HG02943 (cell line): ENCODE data around the gene LEMD3.
"Not testable (repeated sequence)": the region's sequence is repeated elsewhere in the genome, so short reads cannot be mapped to it uniquely, and the experiment has no call there.

Source experiments
- ATAC-seq: cut with Tn5 transposase; IDR thresholded peaks from one replicate; pipeline ENCODE4 v1.9.1; 2021; ENCODE audit warnings: mild to moderate bottlenecking, low read depth, moderate library complexity; ENCODE audit not compliant: unreplicated experiment

The LEMD3 gene

GRCh38 chr12:65276916-65277530 is 107.6 kb downstream of the LEMD3 start:
- ATAC-seq: no peak

DNA sequence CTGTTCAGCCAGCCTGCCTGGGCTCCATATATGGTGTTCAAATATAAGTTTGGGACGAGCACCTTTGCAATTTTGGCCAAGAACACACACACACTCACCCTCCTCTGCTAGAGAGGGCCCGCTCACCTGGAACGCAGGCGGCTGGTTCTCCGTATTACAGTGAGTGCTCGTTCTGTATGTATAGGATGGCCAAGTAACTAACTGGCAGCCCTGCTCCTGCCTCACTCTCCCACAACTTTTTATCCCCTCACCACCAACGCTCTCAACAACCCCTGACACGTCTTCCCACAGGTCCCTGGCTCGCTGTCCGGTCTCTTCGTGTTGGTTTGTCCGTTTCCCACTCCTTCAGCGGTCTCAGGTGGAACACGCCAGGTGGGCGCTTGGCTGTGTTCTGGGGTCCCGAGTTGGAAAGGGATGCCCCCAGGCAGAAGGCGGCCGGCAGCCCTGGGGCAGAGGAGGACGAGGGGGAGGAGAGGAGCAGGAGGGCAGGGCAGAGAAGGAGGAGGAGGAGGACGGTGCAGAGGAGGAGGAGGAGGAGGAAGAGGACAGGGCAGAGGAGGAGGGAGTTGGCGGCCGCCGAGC is 108.7 kb downstream of the LEMD3 start:
- no peak for ATAC-seq

DNA sequence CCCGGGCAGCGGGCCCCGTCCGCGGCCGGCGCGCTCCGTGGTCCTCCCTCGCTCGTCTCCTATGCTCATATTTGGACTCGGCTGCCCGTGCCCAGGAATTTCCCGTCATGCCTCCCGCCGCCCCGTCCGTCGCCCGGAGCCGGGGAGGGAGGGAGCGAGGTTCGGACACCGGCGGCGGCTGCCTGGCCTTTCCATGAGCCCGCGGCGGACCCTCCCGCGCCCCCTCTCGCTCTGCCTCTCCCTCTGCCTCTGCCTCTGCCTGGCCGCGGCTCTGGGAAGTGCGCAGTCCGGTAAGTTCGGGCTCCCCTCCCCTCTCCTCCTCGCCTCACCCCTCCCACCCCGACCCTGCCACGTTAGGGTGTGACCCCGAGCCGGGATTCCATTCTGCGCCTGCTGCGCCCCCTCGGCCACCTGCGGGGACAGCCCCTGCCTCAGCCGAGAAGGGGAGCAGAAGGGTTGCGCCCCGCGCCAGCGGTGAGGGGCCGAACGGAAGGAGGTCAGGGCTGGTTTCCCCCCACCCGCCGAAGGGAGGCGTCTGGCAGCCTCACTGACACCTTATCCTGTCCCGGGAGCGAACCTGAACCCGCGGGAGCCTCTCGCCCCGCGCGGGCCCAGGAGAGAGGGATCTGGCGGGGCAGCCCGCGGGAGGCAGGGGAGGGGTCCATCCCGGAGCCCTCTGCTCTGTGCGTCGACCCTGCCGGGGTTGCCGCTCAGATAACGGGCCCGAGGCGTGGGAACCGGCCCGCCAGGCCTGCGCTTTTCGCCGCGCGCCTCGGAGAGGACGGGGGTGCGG is 109.4 kb downstream of the LEMD3 start, which contains the start of gene MSRB3:
Gene MSRB3 (plus strand): TSS at position 108 of the 793 bp plus-strand sequence. CDS start 29,897 bp downstream, outside the sequence.
- no peak for ATAC-seq

- ATAC-seq: no peak
These were observed 110.2 kb downstream of the LEMD3 start for GRCh38 chr12:65279369-65280112.

GRCh38 chr12:65280306-65280705 is 110.9 kb downstream of the LEMD3 start:
- ATAC-seq: no peak

DNA sequence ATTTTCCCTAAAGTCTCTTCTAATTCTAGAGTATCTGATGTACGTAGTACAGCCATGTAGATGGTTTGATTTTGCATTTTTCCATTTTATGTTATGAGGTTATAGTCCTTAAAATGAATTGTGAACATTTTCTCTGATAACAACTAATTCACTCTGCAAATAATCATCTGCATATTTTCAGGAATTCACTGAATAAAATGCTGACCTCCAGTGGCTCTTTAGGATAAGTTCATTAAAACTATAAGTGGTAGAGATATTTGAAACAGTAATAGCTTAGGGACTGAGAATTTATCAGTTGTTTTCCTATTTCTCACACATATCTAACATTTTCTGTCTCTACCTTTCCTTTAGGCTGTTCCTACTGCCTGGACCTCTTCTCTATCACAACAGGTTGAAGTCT is 113.5 kb downstream of the LEMD3 start:
- no peak for ATAC-seq

- ATAC-seq: not testable (repeated sequence)
These were observed 116.1 kb downstream of the LEMD3 start for GRCh38 chr12:65285532-65285931.

DNA sequence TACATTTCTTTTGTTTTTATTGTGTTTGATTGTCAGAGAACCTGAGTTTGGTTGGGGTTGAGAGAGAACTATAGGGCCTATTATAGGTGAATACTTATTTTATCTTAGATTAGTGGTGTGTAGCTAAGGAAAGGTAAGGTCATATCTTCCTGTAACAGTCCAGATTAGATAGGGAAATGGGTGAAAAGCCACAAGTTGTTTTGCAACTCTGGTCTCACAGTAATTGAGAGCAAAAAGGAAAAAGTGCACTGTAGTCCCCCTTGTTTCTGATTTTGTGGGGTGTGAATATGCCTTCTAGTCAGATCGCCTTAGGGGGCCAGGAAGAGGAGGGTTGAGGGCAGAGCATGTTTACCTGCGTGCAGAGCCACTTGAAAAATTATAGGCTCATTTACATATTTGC is 118.0 kb downstream of the LEMD3 start:
- ATAC-seq: no peak

DNA sequence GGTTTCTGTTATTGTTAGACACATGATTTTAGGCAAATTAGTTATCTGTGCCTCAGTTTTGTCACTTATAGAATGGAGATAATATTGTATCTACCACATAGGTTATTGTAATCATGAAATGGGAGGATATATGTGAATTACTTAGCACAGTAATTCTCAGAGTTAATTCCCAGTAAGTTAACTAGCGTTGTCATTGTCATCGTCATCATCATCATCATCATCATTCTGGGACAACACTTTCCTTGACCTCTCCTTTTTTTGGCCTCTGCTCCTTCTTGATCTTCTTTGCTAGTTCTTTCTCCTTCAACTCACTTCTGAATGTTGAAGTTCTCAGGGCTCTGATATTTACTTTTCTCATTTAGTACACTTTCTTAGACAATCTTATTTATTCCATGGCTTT is 122.9 kb downstream of the LEMD3 start:
- no peak for ATAC-seq

DNA sequence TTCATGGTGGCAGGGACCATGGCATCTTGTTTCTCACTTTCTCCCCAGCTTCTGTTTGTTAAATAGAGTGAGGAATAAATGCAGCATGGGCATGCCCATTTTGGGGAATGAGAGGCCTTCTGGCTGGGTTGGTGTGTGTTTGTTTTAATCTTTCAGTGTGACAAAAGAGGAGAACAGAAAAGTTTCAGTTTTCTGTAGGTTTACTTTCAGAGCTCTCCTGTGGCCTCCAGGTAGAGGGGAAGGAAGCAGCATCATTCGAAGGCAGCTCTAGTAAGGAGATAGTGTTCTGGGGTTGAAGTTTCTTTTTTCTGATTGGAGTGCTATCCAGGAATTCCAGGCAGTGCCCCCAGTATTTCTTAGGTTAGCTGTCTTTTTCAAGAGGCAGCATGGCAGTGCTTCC is 124.4 kb downstream of the LEMD3 start:
- ATAC-seq: no peak

DNA sequence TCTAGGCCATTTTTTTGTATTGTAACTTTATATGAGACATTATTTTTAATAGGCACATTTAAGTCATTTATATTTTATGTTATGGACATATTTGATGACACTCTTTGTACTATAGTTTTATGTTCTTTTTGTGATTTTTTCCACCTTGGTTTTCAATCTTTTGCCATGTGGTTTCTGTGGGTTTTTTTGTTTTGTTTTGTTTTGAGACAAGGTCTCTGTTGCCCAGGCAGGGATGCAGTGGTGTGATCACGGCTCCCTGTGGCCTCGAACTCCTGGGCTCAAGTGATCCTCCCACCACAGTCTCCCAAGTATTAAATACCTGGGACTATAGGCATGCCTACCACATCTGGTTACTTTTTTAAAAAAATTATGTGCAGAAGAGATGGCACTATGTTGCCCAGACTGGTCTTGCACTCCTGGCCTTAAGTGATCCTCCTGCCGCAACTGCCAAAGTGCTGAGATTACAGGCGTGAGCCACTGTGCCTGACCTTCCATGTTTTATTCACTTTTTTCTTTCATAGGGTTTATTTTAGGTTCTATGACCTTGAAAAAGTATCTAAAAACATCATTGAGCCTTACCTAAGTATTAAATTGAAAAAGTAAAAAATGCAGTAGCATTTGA is 125.4 kb downstream of the LEMD3 start:
- ATAC-seq: no peak

GRCh38 chr12:65296508-65297265 is 127.3 kb downstream of the LEMD3 start:
- no peak for ATAC-seq
